ENCODE data around the gene MRPL19.

MRPL19 gene

GRCh38 chr2:75646583-75647425, at the start of gene MRPL19:
Gene MRPL19 (plus strand): TSS chr2:75646783. CDS start chr2:75646808, 25 bp downstream.
- DNase-seq, result peak; percentile 47

- DNase-seq, result no peak
These were observed 49.8 kb upstream of the MRPL19 start for GRCh38 chr2:75596784-75597183.

GRCh38 chr2:75597949-75598348, 48.6 kb upstream of the MRPL19 start:
- DNase-seq, result no peak

GRCh38 chr2:75598589-75599155, 47.9 kb upstream of the MRPL19 start:
- no peak for DNase-seq

- no peak for DNase-seq
These were observed 46.0 kb upstream of the MRPL19 start for GRCh38 chr2:75600461-75601011.

- no peak for DNase-seq
These were observed 43.8 kb upstream of the MRPL19 start for GRCh38 chr2:75602724-75603342.

GRCh38 chr2:75603477-75603876, 43.1 kb upstream of the MRPL19 start:
- no peak for DNase-seq

- no peak for DNase-seq
These were observed 42.1 kb upstream of the MRPL19 start for GRCh38 chr2:75604484-75604883.

- peak; percentile 55 for DNase-seq
These were observed 40.6 kb upstream of the MRPL19 start for GRCh38 chr2:75605770-75606529.

GRCh38 chr2:75606761-75607399, 39.7 kb upstream of the MRPL19 start:
- no peak for DNase-seq

GRCh38 chr2:75607400-75607798, 39.2 kb upstream of the MRPL19 start:
- DNase-seq, result no peak

GRCh38 chr2:75607988-75608683, 38.4 kb upstream of the MRPL19 start:
- no peak for DNase-seq

- peak; percentile 14 for DNase-seq
These were observed 37.8 kb upstream of the MRPL19 start for GRCh38 chr2:75608684-75609333.

GRCh38 chr2:75609334-75609689, 37.3 kb upstream of the MRPL19 start:
- no peak for DNase-seq

- DNase-seq, result no peak
These were observed 36.6 kb upstream of the MRPL19 start for GRCh38 chr2:75609937-75610508.

- no peak for DNase-seq
These were observed 35.9 kb upstream of the MRPL19 start for GRCh38 chr2:75610671-75611070.

- DNase-seq, result no peak
These were observed 34.3 kb upstream of the MRPL19 start for GRCh38 chr2:75612108-75612861.

- no peak for DNase-seq
These were observed 33.7 kb upstream of the MRPL19 start for GRCh38 chr2:75612862-75613243.

GRCh38 chr2:75614162-75614651, 32.4 kb upstream of the MRPL19 start:
- no peak for DNase-seq

- DNase-seq, result no peak
These were observed 30.2 kb upstream of the MRPL19 start for GRCh38 chr2:75616406-75616805.
